HG02884 (cell line): ENCODE measurements around the gene ZMYND8.
"Not testable (repeated sequence)": the region's sequence is repeated elsewhere in the genome, so short reads cannot be mapped to it uniquely, and the experiment has no call there.

ENCODE experiments used
- ATAC-seq: cut with Tn5 transposase; IDR thresholded peaks from one replicate; pipeline ENCODE4 v1.9.1; 2021; ENCODE audit warnings: mild to moderate bottlenecking, moderate library complexity; ENCODE audit not compliant: unreplicated experiment

The ZMYND8 gene

DNA sequence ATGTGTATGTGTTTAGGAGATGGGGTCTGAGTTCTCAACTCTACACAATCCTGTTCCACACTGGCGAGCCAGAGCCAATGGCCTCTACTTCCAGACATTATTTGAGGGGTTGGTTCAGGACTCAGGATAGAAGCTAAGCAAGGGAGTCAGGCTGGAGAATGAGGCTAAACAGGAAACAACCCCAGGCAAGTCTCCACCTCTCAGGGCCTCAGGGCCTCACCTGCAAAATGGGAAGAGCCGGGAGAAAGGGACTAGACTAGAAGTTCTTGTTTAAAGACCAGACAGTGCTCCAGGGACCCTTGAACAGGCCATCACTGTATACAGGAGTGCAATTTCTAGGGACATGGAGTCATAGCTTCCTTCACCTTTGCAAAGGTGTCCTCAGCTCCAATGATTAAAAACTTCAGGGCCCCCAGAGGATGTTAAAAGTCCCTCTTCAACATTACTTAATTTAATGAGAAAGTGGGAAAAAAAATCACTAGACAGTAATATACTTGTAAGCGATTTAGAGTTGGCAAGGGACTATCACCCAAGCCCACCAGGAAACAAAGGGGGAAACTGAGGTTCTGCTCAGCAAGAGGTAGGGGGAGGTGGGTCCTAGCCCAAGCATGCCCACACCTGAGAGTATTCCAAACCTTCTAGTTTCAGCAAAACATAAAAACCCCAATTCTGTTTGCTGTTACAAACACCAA, 41.7 kb downstream of the ZMYND8 start:
- no peak for ATAC-seq

DNA sequence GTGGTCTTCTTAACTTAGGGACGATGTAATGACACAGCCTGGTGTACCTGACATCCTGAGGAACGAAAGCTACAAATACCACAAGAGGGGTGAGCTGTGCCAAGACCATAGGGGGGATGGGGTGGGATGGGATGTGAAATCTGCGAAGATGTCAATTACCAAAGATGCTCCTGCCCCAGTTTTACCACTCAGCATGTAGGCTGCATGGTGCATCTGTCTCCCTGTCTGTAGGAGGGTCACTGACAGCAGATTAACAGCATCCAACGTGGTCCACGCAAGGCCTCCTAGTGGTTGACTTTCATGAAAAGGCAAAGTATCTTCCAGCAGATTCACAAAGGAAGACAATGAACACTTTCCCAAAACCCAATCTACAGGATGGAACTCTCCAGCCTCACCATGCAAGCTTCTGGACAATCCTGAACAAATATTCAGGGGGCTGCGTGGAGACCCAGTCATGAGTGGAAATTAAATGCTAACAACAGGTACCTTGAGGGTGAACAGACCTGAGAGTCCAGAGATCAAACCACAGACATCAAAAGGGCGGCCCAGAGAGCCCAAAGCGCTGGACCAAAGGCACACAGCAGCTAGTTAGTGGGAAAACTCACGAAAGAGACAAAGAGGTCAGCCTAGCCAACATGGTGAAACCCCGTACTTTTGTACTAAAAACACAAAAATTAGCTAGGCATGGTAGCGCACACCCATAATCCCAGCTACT, 44.4 kb downstream of the ZMYND8 start:
- ATAC-seq, result no peak

DNA sequence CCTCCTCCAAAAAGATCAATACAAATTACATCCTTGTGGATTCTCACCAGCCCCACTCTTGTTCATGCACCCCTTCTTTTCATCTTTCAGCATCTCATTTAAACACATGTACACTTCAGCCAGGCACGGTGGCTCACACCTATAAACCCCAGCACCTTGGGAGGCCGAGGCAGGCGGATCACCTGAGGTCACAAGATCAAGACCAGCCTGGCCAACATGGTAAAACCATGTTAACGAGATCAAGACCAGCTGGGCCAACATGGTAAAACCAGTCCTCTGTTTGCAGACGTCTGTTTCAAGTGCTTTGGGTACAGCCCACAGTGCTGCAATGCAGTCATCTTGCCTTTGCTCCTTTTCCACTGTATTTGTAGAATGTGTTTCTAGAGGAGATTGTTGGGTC, 45.3 kb downstream of the ZMYND8 start:
- no peak for ATAC-seq

DNA sequence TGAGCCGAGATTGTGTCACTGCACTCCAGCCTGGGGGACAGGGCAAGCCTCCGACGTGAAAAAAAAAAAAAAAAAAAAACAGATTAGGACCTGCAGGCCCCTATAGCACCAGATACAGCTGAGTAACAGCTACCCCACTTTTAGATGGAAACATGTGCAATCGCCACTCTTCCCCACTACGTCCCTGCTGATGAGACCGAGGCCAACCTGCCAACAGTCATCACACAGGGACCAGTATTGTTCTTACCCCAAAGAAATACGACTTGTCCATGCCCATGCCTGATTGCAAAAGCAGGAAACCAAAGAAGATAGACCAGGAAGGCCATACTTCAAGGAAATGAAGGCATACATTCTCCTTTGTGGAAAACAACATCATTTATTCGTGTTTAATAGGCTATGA, 45.8 kb downstream of the ZMYND8 start:
- ATAC-seq, result no peak

DNA sequence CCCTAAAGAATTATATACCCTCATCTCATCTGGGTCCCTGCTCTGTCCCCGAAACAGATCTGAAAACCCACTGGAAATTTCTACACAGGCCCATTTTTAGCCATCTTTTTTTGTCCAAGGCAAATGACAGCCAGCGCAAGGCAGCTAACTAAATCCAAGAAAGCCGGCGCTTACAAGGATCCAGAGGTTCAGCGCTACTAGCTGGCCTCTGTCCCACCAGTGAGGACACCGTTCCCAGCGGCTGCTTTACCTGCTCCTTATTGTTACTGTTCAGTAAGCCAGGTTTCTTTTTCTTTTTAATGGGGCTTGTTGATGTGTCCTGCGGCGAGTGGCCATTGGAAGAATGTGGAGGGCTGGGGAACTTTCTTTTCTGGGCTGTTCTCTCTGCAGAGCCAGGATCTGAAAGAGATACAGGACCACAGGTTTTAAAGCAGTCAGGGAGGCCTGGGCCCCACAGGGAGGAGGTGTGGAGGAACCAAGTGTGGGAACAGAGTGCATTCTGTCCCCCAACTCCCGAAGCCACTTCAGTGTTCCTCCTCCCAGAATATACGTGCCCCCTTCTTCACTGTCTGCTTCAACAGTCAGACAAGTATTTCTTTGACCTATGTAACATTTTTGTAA, 46.6 kb downstream of the ZMYND8 start:
- ATAC-seq, result no peak

DNA sequence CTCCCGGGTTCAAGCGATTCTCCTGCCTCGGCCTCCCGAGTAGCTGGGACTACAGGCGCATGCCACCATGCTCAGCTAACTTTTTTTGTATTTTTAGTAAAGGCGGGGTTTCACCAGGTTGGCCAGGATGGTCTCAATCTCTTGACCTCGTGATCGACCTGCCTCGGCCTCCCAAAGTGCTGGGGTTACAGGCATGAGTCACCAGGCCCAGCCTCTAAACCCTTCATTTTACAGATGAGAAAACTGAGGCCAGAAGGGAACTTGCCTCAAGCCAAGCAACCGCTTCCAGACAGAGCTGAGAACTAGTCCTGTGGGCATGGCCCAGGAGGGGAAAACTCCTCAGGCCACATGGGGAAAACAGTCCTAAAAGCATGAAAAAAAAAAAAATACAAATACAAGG, 47.1 kb downstream of the ZMYND8 start:
- ATAC-seq, result no peak

DNA sequence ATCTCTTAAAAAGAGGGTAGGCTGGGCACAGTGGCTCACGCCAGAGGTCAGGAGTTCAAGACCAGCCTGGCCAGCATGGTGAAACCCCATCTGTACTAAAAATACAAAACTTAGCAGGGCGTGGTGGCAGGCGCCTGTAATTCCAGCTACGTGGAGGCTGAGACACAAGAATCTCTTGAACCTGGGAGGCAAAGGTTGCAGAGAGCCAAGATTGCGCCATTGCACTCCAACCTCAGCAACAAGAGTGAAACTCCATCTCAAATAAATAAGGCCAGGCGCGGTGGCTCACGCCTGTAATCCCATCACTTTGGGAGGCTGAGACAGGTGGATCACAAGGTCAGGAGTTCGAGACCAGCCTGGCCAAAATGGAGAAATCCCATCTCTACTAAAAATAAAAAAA, 48.9 kb downstream of the ZMYND8 start:
- ATAC-seq, result not testable (repeated sequence)

DNA sequence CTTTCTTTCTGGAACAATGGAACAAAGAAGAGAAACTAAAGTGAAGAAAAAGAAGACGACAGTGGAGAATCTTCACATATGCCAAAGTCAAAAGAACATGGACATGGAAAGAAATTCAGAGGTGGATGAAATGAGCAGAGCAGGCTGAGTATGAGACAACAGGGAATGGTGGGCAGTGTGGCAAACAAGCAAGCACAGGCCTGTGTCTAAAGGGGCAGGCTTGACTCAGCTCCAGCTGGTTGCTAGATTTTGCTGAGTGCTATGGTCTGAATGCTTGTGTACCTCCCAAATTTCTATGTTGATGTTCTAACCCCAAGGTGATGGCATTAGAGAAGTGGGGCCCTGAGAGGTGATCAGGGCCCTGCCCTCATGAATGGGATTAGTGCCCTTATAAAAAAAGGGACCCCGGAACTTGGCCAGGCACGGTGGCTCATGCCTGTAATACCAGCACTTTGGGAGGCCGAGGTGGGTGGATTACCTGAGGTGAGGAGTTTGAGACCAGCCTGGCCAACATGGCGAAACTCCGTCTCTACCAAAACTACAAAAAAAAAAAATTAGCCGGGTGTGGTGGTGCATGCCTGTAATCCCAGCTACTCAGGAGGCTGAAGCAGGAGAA, 49.6 kb downstream of the ZMYND8 start:
- ATAC-seq, result no peak

DNA sequence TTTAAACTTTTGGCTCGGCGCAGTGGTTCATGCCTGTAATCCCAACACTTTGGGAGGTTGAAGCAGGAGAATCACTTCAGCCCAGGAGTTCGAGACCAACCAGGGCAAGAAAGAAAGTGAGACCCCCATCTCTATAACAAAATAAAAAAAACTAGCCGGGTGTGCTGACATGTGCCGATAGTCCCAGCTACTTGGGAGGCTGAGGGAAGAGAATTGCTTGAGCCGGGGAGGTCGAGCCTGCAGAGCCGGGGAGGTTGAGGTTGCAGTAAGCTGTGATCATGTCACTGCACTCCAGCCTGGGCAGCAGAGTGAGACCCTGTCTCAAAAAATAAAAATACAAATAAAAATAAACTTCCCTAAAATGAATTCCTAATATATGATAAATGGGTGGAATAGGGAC, 50.4 kb downstream of the ZMYND8 start:
- no peak for ATAC-seq

DNA sequence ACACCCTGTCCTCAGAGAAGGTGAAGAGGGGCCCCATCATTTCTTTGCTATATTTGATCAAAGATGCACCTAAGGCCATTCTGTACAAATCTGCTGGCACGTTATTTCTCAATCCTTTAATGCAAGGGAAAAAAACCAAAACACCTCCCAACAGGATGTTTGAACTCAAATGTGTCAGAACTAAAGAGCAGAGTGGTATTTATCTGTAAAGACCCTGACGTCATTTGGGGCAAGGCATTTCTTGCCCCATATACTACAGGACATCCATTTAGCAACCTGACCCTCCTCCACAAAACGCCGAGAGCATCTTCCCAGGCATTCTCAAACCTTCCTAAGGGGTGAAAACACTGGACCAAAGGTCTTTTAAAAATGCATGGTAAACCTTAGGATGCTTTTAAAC, 50.8 kb downstream of the ZMYND8 start:
- no peak for ATAC-seq

DNA sequence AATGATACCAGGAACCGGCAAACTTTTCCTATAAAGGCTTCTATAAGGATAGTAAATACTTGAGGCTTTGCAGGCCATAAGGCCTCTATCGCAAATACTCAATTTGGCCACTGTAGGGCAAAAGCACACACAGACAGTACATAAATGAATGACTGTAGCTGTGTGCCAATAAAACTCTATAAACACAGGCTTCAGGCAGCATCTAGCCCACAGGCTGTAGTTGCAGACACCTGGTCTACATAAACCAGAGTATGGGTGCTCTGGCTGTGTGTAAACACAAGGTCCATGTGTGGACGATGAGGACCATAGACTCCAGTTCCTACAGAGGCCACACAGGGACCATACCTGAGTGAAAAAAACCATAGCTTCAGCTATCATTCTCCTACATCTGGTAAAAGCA, 52.2 kb downstream of the ZMYND8 start:
- ATAC-seq, result no peak

DNA sequence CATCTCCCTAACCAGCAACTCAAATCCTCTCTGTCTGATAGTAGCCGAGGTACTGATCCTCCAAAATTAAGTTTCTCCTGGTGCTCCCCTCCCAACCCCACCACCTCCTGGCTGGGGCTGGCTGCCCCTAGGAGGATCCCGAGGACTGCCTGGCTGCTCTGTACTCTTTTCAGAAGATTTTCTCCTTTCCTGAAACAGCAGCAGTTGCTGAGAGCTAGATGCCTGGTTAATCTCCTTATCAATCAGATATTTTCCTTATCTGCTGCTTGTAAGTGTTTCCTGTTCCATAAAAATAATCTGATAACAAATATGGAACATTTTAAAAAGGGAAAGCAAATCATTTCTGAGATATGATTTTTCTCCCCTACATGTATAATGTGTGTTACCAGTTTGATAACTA, 52.8 kb downstream of the ZMYND8 start:
- no peak for ATAC-seq

DNA sequence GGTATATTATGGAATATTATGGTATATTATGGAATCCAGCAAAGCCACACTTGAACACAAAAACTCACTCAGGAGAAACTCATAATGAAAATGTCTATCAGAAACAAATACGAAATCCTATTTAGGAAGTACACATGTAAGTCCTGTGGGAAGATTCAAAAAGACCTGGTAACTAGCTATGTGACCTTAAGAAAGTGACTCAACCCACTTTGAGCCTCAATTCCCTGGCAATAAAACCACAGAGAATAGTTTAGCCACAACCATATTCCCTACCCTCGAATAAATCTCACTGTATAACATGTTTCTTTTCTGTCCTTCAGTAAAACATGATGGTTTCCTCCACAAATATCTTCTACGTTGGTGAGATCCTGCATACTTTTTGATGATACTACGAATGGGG, 56.4 kb downstream of the ZMYND8 start:
- ATAC-seq, result no peak

DNA sequence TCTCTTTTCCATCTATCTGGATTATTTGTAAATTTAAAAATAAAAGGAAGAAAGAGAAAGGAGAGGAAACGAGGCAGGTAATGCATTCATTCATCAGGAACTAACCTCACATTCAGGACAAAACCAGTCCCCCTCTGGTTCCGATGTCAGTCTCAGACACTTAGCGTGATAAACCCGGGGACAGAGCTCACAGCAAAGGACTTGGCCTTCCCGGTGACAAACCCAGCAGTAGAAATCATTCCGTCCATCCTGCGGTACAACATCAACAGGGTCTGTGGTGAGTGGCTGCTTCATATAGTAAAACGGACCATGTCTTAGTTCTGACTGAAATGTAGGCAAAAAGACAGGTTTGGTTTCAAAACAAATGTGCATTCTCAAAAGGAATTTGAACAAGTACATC, 57.9 kb downstream of the ZMYND8 start:
- ATAC-seq, result no peak

DNA sequence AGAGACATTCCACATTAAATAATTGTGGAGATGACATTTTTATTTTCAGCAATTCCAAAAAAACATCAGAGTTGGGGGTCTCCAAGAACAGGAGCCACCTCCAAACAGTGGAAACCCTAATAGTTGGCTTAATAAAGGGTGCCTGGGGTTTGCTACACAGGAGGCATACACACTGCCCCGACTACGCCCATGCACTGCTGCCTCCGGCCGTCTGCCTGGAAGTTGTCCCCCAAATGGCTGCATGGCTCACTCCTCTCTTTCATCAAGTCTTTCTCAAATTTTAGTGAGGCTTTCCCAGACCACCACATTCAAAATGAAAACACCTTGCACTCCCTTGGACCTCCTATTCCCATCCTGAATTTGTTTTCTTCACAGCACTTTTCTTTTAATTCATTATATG, 58.8 kb downstream of the ZMYND8 start:
- ATAC-seq, result no peak

DNA sequence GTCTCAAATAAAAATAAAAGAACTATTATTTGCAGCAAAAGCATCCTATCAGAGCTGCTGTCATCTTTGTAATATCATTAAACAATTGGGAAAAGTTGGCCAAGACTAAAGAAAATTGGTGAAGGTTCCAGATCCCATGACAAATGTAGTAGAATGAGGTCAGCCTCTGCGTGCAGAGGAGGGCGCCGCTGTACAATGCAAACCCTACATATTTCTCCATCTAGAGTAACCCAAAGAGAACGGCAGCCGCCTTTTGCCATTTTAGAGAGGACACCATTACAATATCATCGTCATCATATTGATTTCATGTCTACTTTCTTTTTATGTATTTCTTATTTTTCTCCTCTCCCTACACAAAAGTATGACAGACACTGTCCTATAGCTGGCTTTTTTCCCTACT, 59.5 kb downstream of the ZMYND8 start:
- no peak for ATAC-seq

DNA sequence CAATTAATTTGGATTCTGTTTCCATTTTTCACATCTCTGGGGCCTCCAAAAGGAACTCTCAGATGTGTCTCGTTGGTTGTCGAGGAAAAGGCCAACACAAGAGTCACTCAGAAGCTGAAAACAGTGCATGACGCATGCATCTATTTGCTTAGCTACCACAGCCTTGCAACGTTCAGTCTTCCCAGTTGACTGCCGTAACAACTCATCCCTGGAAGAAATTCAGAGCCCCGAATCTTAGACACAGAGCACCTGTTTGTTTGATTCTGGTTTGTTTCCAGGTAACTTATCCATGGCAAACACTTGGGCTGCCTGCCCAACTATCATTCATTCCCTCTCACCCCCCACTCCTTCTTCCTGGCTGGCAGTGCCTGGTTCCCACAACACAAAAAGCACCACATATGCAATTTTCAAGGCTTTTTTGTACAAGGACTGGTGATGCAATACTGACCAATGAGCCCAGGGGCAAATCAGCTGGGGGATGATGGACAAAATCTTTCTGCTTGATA, 60.5 kb downstream of the ZMYND8 start:
- no peak for ATAC-seq

DNA sequence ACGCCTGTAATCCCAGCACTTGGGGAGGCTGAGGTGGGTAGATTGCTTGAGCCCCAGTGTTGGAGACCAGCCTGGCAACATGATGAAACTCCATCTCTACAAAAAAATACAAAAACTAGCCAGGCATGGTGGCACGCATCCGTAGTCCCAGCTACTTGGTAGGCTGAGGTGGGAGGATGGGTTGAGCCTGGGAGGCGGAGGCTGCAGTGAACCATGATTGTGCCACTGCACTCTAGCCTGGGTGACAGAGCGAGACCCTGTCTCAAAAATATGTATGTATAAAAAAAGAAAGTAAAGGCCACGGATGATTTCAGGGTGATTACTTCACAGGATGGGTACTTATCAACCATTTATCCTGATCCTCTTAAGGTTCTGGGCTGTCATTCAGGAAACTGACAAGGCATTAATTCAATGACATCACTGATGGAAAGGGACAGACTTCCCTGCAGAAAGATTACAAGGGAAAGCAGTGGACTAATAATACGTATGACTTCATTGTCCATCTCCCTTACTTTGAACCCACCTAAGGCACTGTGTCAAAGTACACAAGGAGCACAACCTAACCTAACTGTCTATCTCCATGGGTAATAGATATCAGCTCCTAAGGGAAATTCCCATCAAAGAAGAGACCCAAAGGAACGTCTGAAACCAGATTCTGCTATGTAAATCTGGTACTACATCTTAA, 61.2 kb downstream of the ZMYND8 start:
- no peak for ATAC-seq

DNA sequence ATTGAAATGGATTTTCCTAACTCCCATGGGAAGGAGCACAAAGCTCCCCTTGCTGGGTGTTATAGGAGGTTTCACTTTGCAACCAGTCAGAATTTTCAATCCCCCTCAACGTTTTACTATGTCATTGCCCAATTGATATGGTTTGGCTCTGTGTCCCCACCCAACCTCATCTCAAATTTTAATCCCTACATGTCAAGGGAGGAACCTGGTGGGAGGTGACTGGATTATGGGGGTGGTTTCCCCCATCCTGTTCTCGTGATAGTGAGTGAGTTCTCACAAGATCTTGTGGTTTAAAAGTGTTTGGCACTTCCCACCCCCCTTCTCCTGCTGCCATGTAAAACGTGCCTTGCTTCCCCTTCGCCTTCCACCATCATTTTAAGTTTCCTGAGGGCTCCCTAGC, 62.9 kb downstream of the ZMYND8 start:
- ATAC-seq, result no peak

DNA sequence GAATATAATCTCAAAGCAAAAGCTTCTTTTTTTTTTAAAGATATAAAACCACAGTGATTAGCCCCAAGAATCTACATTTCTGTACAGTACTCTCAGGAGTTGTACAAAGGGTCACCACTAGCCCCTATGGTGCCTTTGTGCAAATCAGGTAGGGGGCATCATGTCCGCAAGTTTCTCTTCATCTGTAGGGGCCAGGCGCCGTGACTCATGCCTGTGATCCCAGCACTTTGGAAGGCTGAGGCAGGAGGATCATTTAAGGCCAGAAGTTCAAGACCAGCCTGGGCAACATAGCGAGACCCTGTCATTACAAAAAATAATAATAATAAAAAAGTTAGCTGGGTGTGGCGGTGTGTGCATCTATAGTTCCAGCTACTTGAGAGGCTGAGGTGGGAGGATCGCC, 63.9 kb downstream of the ZMYND8 start:
- ATAC-seq, result no peak
